OCI-LY7 (cell line): ENCODE measurements around the gene GADL1. TPM values are rescaled to one million over a fixed set of nuclear protein-coding genes. Genes with fewer than 3 reads are reported as not detected.

Experiments
- BruUV-seq: library from RNA; stranded (reverse); fragments of 400-500 nt; replicated peaks from 2 replicates; lab custom pipeline; 2021; lab: Mats Ljungman, UMichigan
- CTCF ChIA-PET: fragments of 300-600 bp; sonication (Branson Sonifier 250); formaldehyde crosslinking; loops from one replicate; lab custom pipeline; 2022; ENCODE audit warnings: antibody characterized with exemption; ENCODE audit not compliant: unreplicated experiment; lab: Charles Lee
- POLR2A ChIA-PET: fragments of 300-600 bp; sonication (Branson Sonifier 250); formaldehyde crosslinking; loops from one replicate; lab custom pipeline; 2022; ENCODE audit warnings: antibody characterized with exemption; lab: Charles Lee
- DNase-seq: peaks from one replicate; pipeline ENCODE4 v3.0.0-alpha.2; 2015; ENCODE audit warnings: low spot score
- H2AFZ ChIP-seq: fragments of 200-600 bp; sonication (generic), shearing (Covaris generic); 2 replicates; pipeline ENCODE4 v1.6.1; 2014; ENCODE audit warnings: mild to moderate bottlenecking, antibody characterized with exemption, low read length, moderate library complexity
- H3K27ac ChIP-seq: fragments of 200-600 bp; sonication (generic); 2 replicates; pipeline ENCODE4 v1.5.1; 2014; ENCODE audit warnings: mixed run types, low read depth, mild to moderate bottlenecking, moderate library complexity, low read length, inconsistent platforms; ENCODE audit not compliant: poor library complexity, severe bottlenecking
- H3K36me3 ChIP-seq: fragments of 200-600 bp; sonication (generic); 2 replicates; pipeline ENCODE4 v1.6.1; 2014; ENCODE audit warnings: mild to moderate bottlenecking, antibody characterized with exemption, low read length, moderate library complexity, mixed read lengths; ENCODE audit not compliant: insufficient read depth
- H3K4me1 ChIP-seq: fragments of 200-600 bp; sonication (generic); 2 replicates; pipeline ENCODE4 v1.5.1; 2014; ENCODE audit warnings: mild to moderate bottlenecking, low read length; ENCODE audit not compliant: insufficient read depth, poor library complexity, severe bottlenecking
- H3K4me2 ChIP-seq: fragments of 200-600 bp; sonication (generic); 2 replicates; pipeline ENCODE4 v1.6.1; 2014; ENCODE audit warnings: mild to moderate bottlenecking, low read length
- H3K4me3 ChIP-seq: fragments of 200-600 bp; sonication (generic); 2 replicates; pipeline ENCODE4 v1.5.1; 2014; ENCODE audit warnings: mild to moderate bottlenecking, low read depth, low read length; ENCODE audit not compliant: poor library complexity, severe bottlenecking
- H3K79me2 ChIP-seq: fragments of 200-600 bp; sonication (generic); 2 replicates; pipeline ENCODE4 v1.6.1; 2016; ENCODE audit warnings: low read depth, mild to moderate bottlenecking, low read length, moderate library complexity, mixed read lengths; ENCODE audit not compliant: insufficient read depth
- H3K9me2 ChIP-seq: fragments of 200-600 bp; sonication (generic); 2 replicates; pipeline ENCODE4 v1.6.1; 2016; ENCODE audit warnings: mild to moderate bottlenecking, low read length, mixed read lengths; ENCODE audit not compliant: insufficient read depth
- H3K9me3 ChIP-seq: fragments of 200-600 bp; sonication (generic); 2 replicates; pipeline ENCODE4 v1.6.1; 2014; ENCODE audit warnings: mild to moderate bottlenecking, mixed run types, low read length, mixed read lengths
- H4K20me1 ChIP-seq: fragments of 200-600 bp; sonication (generic); 2 replicates; pipeline ENCODE4 v1.6.1; 2014; ENCODE audit warnings: mild to moderate bottlenecking, antibody characterized with exemption, low read length, moderate library complexity, mixed read lengths; ENCODE audit not compliant: insufficient read depth
- CTCF ChIP-seq: fragments of 200-600 bp; sonication (generic); conservative IDR thresholded peaks from 2 replicates; pipeline ENCODE4 v1.5.1; 2014; ENCODE audit warnings: mild to moderate bottlenecking, antibody characterized with exemption, low read length, moderate library complexity, mixed read lengths
- EZH2phosphoT487 ChIP-seq: fragments of 200-600 bp; sonication (generic); IDR thresholded peaks from 2 replicates; pipeline ENCODE4 v1.6.1; 2018; ENCODE audit warnings: low read depth, borderline replicate concordance, mild to moderate bottlenecking, mixed run types, antibody characterized with exemption, low read length, moderate library complexity, mixed read lengths
- intact Hi-C: fragments of 100-400 bp; cut with micrococcal nuclease; formaldehyde crosslinking; loops from one replicate; pipeline ENCODE4 v1.10.0; 2022; ENCODE audit not compliant: unreplicated experiment
- total RNA-seq, 2 experiments: library from RNA; depleted of rRNA in 1 of 2; stranded (reverse); fragments of >200 nt in 1 of 2; shearing (Covaris generic) in 1 of 2; gene quantifications; 2 replicates each; pipeline ENCODE4 v1.2.3, GENCODE V29; 2014 to 2022

Gene GADL1
- total RNA-seq, 2 experiments from 2014 or later, result not detected

GRCh38 chr3:30679045-30679444 lies 215.4 kb downstream of the GADL1 start:
- DNase-seq, result no peak
- Histone ChIP-seq H3K36me3 (peaks cover 88% of the 10 kb centered on the region), H3K27ac (no peak overlapping the region), H3K9me3 (no peaks in the 10 kb centered on the region), H2AFZ (no peak overlapping the region), H4K20me1 (no peaks in the 10 kb centered on the region), H3K9me2 (no peaks in the 10 kb centered on the region), H3K79me2 (no peaks in the 10 kb centered on the region), H3K4me1 (no peaks in the 10 kb centered on the region), H3K4me2 (no peak overlapping the region), H3K4me3 (no peak overlapping the region)
- BruUV-seq, result no TSS peak
- no peak for TF ChIP-seq CTCF
- no peak for TF ChIP-seq EZH2phosphoT487
- intact Hi-C loops, result no loop called here
- CTCF ChIA-PET, result interaction anchor here (0.6 kb wide), 1 partner anchor 19 kb away, joined by 3 read pairs; no protein-coding TSS in a partner anchor
- POLR2A ChIA-PET, result interaction anchor here (0.8 to 2.0 kb wide), 6 partner anchors 10 to 107 kb away, joined by 3 to 5 read pairs (median 4); partner anchors contain the start of gene TGFBR2

- TF ChIP-seq EZH2phosphoT487, result no peak
- TF ChIP-seq CTCF, result no peak
- H3K4me1 ChIP-seq, result no peaks in the 10 kb centered on the region
- peaks cover 92% of the 10 kb centered on the region for H3K36me3 ChIP-seq
- no peak overlapping the region for H3K4me2 ChIP-seq
- intact Hi-C loops, result no loop called here
- ChIA-PET POLR2A (interaction anchor here (0.7 to 1.9 kb wide), 4 partner anchors 11 to 21 kb away, joined by 3 to 5 read pairs (median 4); no protein-coding TSS in a partner anchor), CTCF (interaction anchor here (0.5 to 1.1 kb wide), 2 partner anchors 116 to 549 kb away, joined by 3 read pairs; no protein-coding TSS in a partner anchor)
- H3K9me3 ChIP-seq, result no peaks in the 10 kb centered on the region
- H3K4me3 ChIP-seq, result no peak overlapping the region
- H3K79me2 ChIP-seq, result no peaks in the 10 kb centered on the region
- no peak for DNase-seq
- H3K9me2 ChIP-seq, result no peaks in the 10 kb centered on the region
- no peak overlapping the region for H2AFZ ChIP-seq
- BruUV-seq, result TSS peak; percentile 6
- H4K20me1 ChIP-seq, result no peaks in the 10 kb centered on the region
- H3K27ac ChIP-seq, result no peak overlapping the region
Measured at GRCh38 chr3:30677347-30677685, 217.1 kb downstream of the GADL1 start.

GRCh38 chr3:30676424-30677346 lies 217.8 kb downstream of the GADL1 start:
- Histone ChIP-seq H4K20me1 (no peaks in the 10 kb centered on the region), H2AFZ (no peak overlapping the region), H3K4me1 (no peaks in the 10 kb centered on the region), H3K4me2 (no peak overlapping the region), H3K36me3 (peaks cover 92% of the 10 kb centered on the region), H3K9me3 (no peaks in the 10 kb centered on the region), H3K4me3 (no peak overlapping the region), H3K79me2 (no peaks in the 10 kb centered on the region), H3K9me2 (no peaks in the 10 kb centered on the region), H3K27ac (no peak overlapping the region)
- TF ChIP-seq EZH2phosphoT487, result no peak
- no peak for TF ChIP-seq CTCF
- intact Hi-C loops, result no loop called here
- CTCF ChIA-PET, result interaction anchor here (0.5 to 1.1 kb wide), 2 partner anchors 115 to 550 kb away, joined by 3 read pairs; no protein-coding TSS in a partner anchor
- POLR2A ChIA-PET, result interaction anchor here (0.7 to 1.9 kb wide), 4 partner anchors 11 to 21 kb away, joined by 3 to 5 read pairs (median 4); no protein-coding TSS in a partner anchor
- BruUV-seq, result no TSS peak
- no peak for DNase-seq
